Mesothelial cell of epicardium (in vitro differentiated cells): ENCODE measurements around the gene RABL2B. TPM values are rescaled to one million over a fixed set of nuclear protein-coding genes. Genes with fewer than 3 reads are reported as not detected.

Experiments
- DNase-seq, 2 experiments: peaks; one replicate each; pipeline ENCODE4 v3.0.0; 2021; ENCODE audit warnings: low spot score in 2 of 2; ENCODE audit not compliant: unreplicated experiment in 2 of 2
- H3K27ac Mint-ChIP-seq: 2 replicates; pipeline ENCODE4 v1.8.0; 2021; ENCODE audit warnings: mixed read lengths
- H3K27me3 Mint-ChIP-seq: 2 replicates; pipeline ENCODE4 v1.8.0; 2021; ENCODE audit warnings: low read depth, mixed read lengths
- H3K36me3 Mint-ChIP-seq: 2 replicates; pipeline ENCODE4 v1.8.0; 2021; ENCODE audit warnings: mixed read lengths
- H3K4me1 Mint-ChIP-seq: 2 replicates; pipeline ENCODE4 v1.8.0; 2021; ENCODE audit warnings: mixed read lengths
- H3K4me3 Mint-ChIP-seq: 2 replicates; pipeline ENCODE4 v1.8.0; 2021; ENCODE audit warnings: mild to moderate bottlenecking, moderate library complexity, mixed read lengths
- H3K9me3 Mint-ChIP-seq: 2 replicates; pipeline ENCODE4 v1.8.0; 2021; ENCODE audit warnings: mixed read lengths
- CTCF ChIP-seq: fragments of 200-600 bp; sonication (generic); IDR thresholded peaks from one replicate; pipeline ENCODE4 v1.5.0; 2021; ENCODE audit warnings: antibody characterized with exemption; ENCODE audit not compliant: unreplicated experiment
- total RNA-seq: library from RNA; stranded (reverse); gene quantifications from 3 replicates; pipeline ENCODE4 v1.2.1, GENCODE V29; 2021

The RABL2B gene
- total RNA-seq, 1 donor from 2014 or later: 47.5 TPM

GRCh38 chr22:50738649-50739227 is 44.7 kb downstream of the RABL2B start:
- Mint-ChIP-seq H3K27ac (no peak overlapping the region), H3K36me3 (no peaks in the 10 kb centered on the region), H3K4me3 (no peak overlapping the region), H3K4me1 (peaks cover under 1% of the 10 kb centered on the region), H3K9me3 (no peaks in the 10 kb centered on the region), H3K27me3 (peaks cover 72% of the 10 kb centered on the region)
- peak in 1 of 2 experiments; percentile 35 for DNase-seq
- no peak for TF ChIP-seq CTCF

GRCh38 chr22:50737728-50738648 is 45.4 kb downstream of the RABL2B start, which contains the start of gene ACR:
Gene ACR (plus strand): TSS chr22:50738204. CDS start chr22:50738236, 32 bp downstream.
- no peak for TF ChIP-seq CTCF
- peak in 1 of 2 experiments; percentile 30 for DNase-seq
- no peak within 1 kb of the TSS for H3K4me3 Mint-ChIP-seq
- H3K27me3 Mint-ChIP-seq: peaks cover 74% of the 10 kb centered on the region
- no peaks in the 10 kb centered on the region for H3K9me3 Mint-ChIP-seq
- no peaks in the 10 kb centered on the region for H3K36me3 Mint-ChIP-seq
- H3K27ac Mint-ChIP-seq: no peak within 1 kb of the TSS
- peaks cover 5% of the 10 kb centered on the region for H3K4me1 Mint-ChIP-seq

- TF ChIP-seq CTCF: no peak
- Mint-ChIP-seq H3K36me3 (no peaks in the 10 kb centered on the region), H3K27ac (no peak overlapping the region), H3K9me3 (no peaks in the 10 kb centered on the region), H3K4me1 (peaks cover 7% of the 10 kb centered on the region), H3K27me3 (peaks cover 66% of the 10 kb centered on the region), H3K4me3 (no peak overlapping the region)
- no peak for DNase-seq
Measured at GRCh38 chr22:50735739-50736030, 47.8 kb downstream of the RABL2B start.

GRCh38 chr22:50734986-50735738 is 48.3 kb downstream of the RABL2B start:
- H3K27ac Mint-ChIP-seq: no peak overlapping the region
- H3K36me3 Mint-ChIP-seq: no peaks in the 10 kb centered on the region
- DNase-seq: no peak
- H3K4me1 Mint-ChIP-seq: peaks cover 7% of the 10 kb centered on the region
- no peaks in the 10 kb centered on the region for H3K9me3 Mint-ChIP-seq
- H3K4me3 Mint-ChIP-seq: no peak overlapping the region
- no peak for TF ChIP-seq CTCF
- peaks cover 61% of the 10 kb centered on the region for H3K27me3 Mint-ChIP-seq

GRCh38 chr22:50734343-50734771 is 49.1 kb downstream of the RABL2B start:
- Mint-ChIP-seq H3K36me3 (no peaks in the 10 kb centered on the region), H3K27me3 (peaks cover 55% of the 10 kb centered on the region), H3K4me1 (peaks cover 7% of the 10 kb centered on the region), H3K27ac (no peak overlapping the region), H3K9me3 (no peaks in the 10 kb centered on the region), H3K4me3 (no peak overlapping the region)
- DNase-seq: no peak
- no peak for TF ChIP-seq CTCF
